Caco-2 (cell line): ENCODE data around the gene MARS1. TPM values are rescaled to one million over a fixed set of nuclear protein-coding genes. Genes with fewer than 3 reads are reported as not detected.

ENCODE experiments used
- BruUV-seq: library from RNA; stranded (reverse); fragments of 400-500 nt; replicated peaks from 2 replicates; lab custom pipeline; 2021; lab: Mats Ljungman, UMichigan
- CTCF ChIA-PET: fragments of 300-600 bp; sonication (Branson Sonifier 250); formaldehyde crosslinking; loops from one replicate; lab custom pipeline; 2022; ENCODE audit warnings: antibody characterized with exemption; lab: Charles Lee
- POLR2A ChIA-PET: fragments of 300-600 bp; sonication (Branson Sonifier 250); formaldehyde crosslinking; loops from one replicate; lab custom pipeline; 2022; ENCODE audit warnings: antibody characterized with exemption; lab: Charles Lee
- DNase-seq, 2 experiments: peaks; one replicate each; pipeline versions ENCODE4 v3.0.0 to v3.0.0-alpha.2; 2020 to 2022
- H3K27me3 ChIP-seq: replicated peaks from 2 replicates; pipeline ENCODE4 v1.6.0; 2011; ENCODE audit warnings: low read length; ENCODE audit not compliant: control insufficient read depth, insufficient read depth
- H3K36me3 ChIP-seq: 2 replicates; pipeline ENCODE4 v1.5.1; 2011; ENCODE audit warnings: low read length; ENCODE audit not compliant: control insufficient read depth, insufficient read depth
- H3K4me1 ChIP-seq: fragments of 250-450 bp; sonication (Bioruptor Pico); 2 replicates; pipeline ENCODE4 v1.5.1; 2020; ENCODE audit warnings: mild to moderate bottlenecking
- H3K4me3 ChIP-seq: 2 replicates; pipeline ENCODE4 v1.5.1; 2011; ENCODE audit warnings: low read depth, mild to moderate bottlenecking, control low read depth, low read length
- H3K9me3 ChIP-seq: fragments of 250-450 bp; sonication (Bioruptor Pico); 2 replicates; pipeline ENCODE4 v1.5.1; 2020; ENCODE audit warnings: mild to moderate bottlenecking, moderate library complexity
- H3K27ac Mint-ChIP-seq: one replicate; pipeline ENCODE4 v1.8.0; 2022; ENCODE audit warnings: mixed read lengths; ENCODE audit not compliant: unreplicated experiment
- H3K27me3 Mint-ChIP-seq: one replicate; pipeline ENCODE4 v1.8.0; 2022; ENCODE audit warnings: mixed read lengths; ENCODE audit not compliant: insufficient read depth, unreplicated experiment
- H3K36me3 Mint-ChIP-seq: one replicate; pipeline ENCODE4 v1.8.0; 2022; ENCODE audit warnings: mild to moderate bottlenecking, mixed read lengths; ENCODE audit not compliant: insufficient read depth, unreplicated experiment
- H3K4me1 Mint-ChIP-seq: one replicate; pipeline ENCODE4 v1.8.0; 2022; ENCODE audit warnings: low read depth, mixed read lengths; ENCODE audit not compliant: unreplicated experiment
- H3K4me3 Mint-ChIP-seq: one replicate; pipeline ENCODE4 v1.8.0; 2022; ENCODE audit warnings: mild to moderate bottlenecking, moderate library complexity, mixed read lengths; ENCODE audit not compliant: unreplicated experiment
- H3K9me3 Mint-ChIP-seq: one replicate; pipeline ENCODE4 v1.8.0; 2022; ENCODE audit warnings: mixed read lengths; ENCODE audit not compliant: unreplicated experiment
- CTCF ChIP-seq, 2 experiments: fragments of 200-600 bp in 1 of 2; IDR thresholded peaks; 1 replicate in 1 of 2; 2 replicates in 1 of 2; pipeline versions ENCODE4 v1.5.1 to v1.8.0; 2011 to 2022; ENCODE audit warnings: antibody characterized with exemption in 1 of 2, control low read depth in 1 of 2, inconsistent platforms in 1 of 2, low read depth in 1 of 2, low read length in 1 of 2, mild to moderate bottlenecking in 1 of 2, moderate library complexity in 1 of 2; ENCODE audit not compliant: insufficient read depth in 1 of 2, severe bottlenecking in 1 of 2, unreplicated experiment in 1 of 2
- intact Hi-C: fragments of 100-400 bp; cut with micrococcal nuclease; formaldehyde crosslinking; loops from one replicate; pipeline ENCODE4 v1.10.0; 2022; ENCODE audit not compliant: unreplicated experiment
- microRNA-seq: library from miRNA; unstranded; fragments of <30 nt; microRNA quantifications from one replicate; pipeline ENCODE4 v1.2.0, GENCODE V29; 2022
- total RNA-seq: library from RNA; stranded (reverse); gene quantifications from 2 replicates; pipeline ENCODE4 v1.2.3, GENCODE V29; 2022

MARS1 gene
- total RNA-seq, 1 experiment from 2014 or later, result 583 TPM

DNA sequence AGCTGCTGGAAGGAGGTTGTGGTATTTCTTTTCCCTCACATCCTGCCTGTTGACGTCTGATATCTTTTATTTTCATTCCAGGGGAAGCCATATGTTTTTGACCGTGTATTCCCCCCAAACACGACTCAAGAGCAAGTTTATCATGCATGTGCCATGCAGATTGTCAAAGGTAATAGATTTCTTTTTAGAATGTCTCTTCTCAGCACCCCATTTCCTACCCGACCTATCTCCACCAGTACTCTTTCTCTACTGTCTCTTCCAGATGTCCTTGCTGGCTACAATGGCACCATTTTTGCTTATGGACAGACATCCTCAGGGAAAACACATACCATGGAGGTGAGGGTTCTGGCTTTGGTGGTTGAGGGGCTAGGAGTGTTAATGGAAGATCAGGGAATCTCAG, 75.5 kb downstream of the MARS1 start:
- ChIA-PET CTCF (no interaction called here), POLR2A (no interaction called here)
- Histone ChIP-seq H3K36me3 (no peaks in the 10 kb centered on the region), H3K27me3 (no peaks in the 10 kb centered on the region), H3K4me3 (no peak overlapping the region), H3K4me1 (no peaks in the 10 kb centered on the region), H3K9me3 (no peaks in the 10 kb centered on the region)
- Mint-ChIP-seq H3K4me3 (no peak overlapping the region), H3K36me3 (no peaks in the 10 kb centered on the region), H3K4me1 (no peaks in the 10 kb centered on the region), H3K27me3 (peaks cover 20% of the 10 kb centered on the region), H3K9me3 (no peaks in the 10 kb centered on the region), H3K27ac (no peak overlapping the region)
- DNase-seq, result no peak
- no TSS peak for BruUV-seq
- no peak for TF ChIP-seq CTCF (IDR thresholded peaks at IDR 0.05; ENCODE audit: insufficient read depth in 1 of 2, low read depth in 1 of 2, low read length in 1 of 2, severe bottlenecking in 1 of 2, unreplicated experiment in 1 of 2)
- intact Hi-C loops, result no loop called here

DNA sequence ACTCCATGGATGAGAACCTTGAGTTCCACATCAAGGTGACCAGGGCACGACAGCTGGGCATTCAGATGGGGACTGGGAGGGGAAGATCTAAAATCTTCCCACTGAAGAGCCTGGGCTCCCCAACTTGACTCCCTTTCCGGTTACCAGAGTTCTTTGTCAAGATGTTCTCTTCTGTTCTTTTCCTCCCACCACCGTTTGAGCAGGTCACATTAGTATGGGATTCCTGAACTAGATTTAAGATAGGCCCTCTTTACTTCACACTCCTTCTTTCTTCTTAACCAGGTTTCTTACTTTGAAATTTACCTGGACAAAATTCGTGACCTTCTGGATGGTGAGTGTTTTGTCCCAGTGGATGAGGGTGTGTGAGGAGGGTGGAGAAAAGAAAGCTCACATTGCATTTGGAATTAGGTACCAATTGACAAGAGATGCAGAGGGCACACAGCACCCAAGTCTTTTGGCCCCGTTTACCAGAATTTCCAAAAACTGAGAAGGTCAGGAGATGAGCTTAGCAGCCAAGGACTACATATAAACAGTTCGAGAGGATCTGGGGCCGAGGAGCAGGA, 76.4 kb downstream of the MARS1 start:
- no peaks in the 10 kb centered on the region for H3K9me3 ChIP-seq
- H3K4me1 Mint-ChIP-seq, result no peaks in the 10 kb centered on the region
- TF ChIP-seq CTCF (IDR thresholded peaks at IDR 0.05; ENCODE audit: insufficient read depth in 1 of 2, low read depth in 1 of 2, low read length in 1 of 2, severe bottlenecking in 1 of 2, unreplicated experiment in 1 of 2), result no peak
- intact Hi-C loops, result no loop called here
- no peaks in the 10 kb centered on the region for H3K36me3 Mint-ChIP-seq
- H3K36me3 ChIP-seq, result no peaks in the 10 kb centered on the region
- POLR2A ChIA-PET, result no interaction called here
- no peak for DNase-seq
- H3K4me3 ChIP-seq, result no peak overlapping the region
- H3K27me3 Mint-ChIP-seq, result peaks cover 20% of the 10 kb centered on the region
- no peaks in the 10 kb centered on the region for H3K4me1 ChIP-seq
- H3K27ac Mint-ChIP-seq, result no peak overlapping the region
- CTCF ChIA-PET, result no interaction called here
- H3K9me3 Mint-ChIP-seq, result no peaks in the 10 kb centered on the region
- no peaks in the 10 kb centered on the region for H3K27me3 ChIP-seq
- no peak overlapping the region for H3K4me3 Mint-ChIP-seq
- no TSS peak for BruUV-seq

Small RNA genes within 50 kb of the gene (microRNA-seq; reads per million reads assigned to microRNA genes)
- gene MIR616 (1.3 reads per million), gene MIR6758 (0.56 reads per million)

Other genes with a start within 250 kb of the MARS1 start
- gene STAC3, start 236.9 kb upstream of the MARS1 start, total RNA-seq, result 0.70 and 1.3 TPM in 2 replicates
- gene R3HDM2, start 57.0 kb upstream of the MARS1 start, total RNA-seq, result 33.7 and 36.2 TPM in 2 replicates
- gene INHBC, start 53.3 kb upstream of the MARS1 start, total RNA-seq, result not detected in 2 replicates
- 9.1 and 13.9 TPM in 2 replicates for gene INHBE, start 32.8 kb upstream of the MARS1 start, total RNA-seq
- 0.48 and 0.53 TPM in 2 replicates for gene GLI1, start 28.3 kb upstream of the MARS1 start, total RNA-seq
- 0.75 and 1.8 TPM in 2 replicates for gene ARHGAP9, start 8.2 kb upstream of the MARS1 start, total RNA-seq
- gene DDIT3, start 32.4 kb downstream of the MARS1 start, total RNA-seq, result 62.7 and 79.2 TPM in 2 replicates
- gene MBD6, start 34.8 kb downstream of the MARS1 start, total RNA-seq, result 82.2 and 105 TPM in 2 replicates
- 89.4 and 94.4 TPM in 2 replicates for gene DCTN2, start 59.1 kb downstream of the MARS1 start, total RNA-seq
- 0.05 TPM in 1 of 2 replicates, not detected in the other for gene KIF5A, start 62.0 kb downstream of the MARS1 start, total RNA-seq
- 42.0 and 48.0 TPM in 2 replicates for gene PIP4K2C, start 103.1 kb downstream of the MARS1 start, total RNA-seq
- gene DTX3, start 116.8 kb downstream of the MARS1 start, total RNA-seq, result 17.4 and 20.4 TPM in 2 replicates
- gene ARHGEF25, start 123.4 kb downstream of the MARS1 start, total RNA-seq, result 5.2 and 5.5 TPM in 2 replicates
- gene B4GALNT1, start 145.1 kb downstream of the MARS1 start, total RNA-seq, result 4.2 and 5.7 TPM in 2 replicates
- 169 and 182 TPM in 2 replicates for gene OS9, start 206.1 kb downstream of the MARS1 start, total RNA-seq